Kidney (tissue), 14 donors: ENCODE results near the gene KRTAP17-1. TPM values are rescaled to one million over a fixed set of nuclear protein-coding genes. Genes with fewer than 3 reads are reported as not detected.
"Not testable (repeated sequence)": the region's sequence is repeated elsewhere in the genome, so short reads cannot be mapped to it uniquely, and the experiment has no call there.

Experiments
- DNase-seq, 5 donors: peaks; one replicate each; pipeline ENCODE4 v3.0.0-alpha.2; 2013 to 2020
- FAIRE-seq: peaks from 2 replicates; lab custom pipeline; 2012; peaks lifted over from hg19 to GRCh38; lab: Jason Lieb, UNC
- H3K27ac ChIP-seq, 2 donors: one replicate each; pipeline ENCODE4 v1.7.0; 2013; ENCODE audit warnings: low read depth in 2 of 2, low read length in 2 of 2, inconsistent platforms in 1 of 2
- H3K27me3 ChIP-seq: one replicate; pipeline ENCODE4 v1.7.1; 2013; ENCODE audit warnings: low read length, inconsistent platforms; ENCODE audit not compliant: control insufficient read depth, insufficient read depth
- H3K36me3 ChIP-seq, 3 donors: one replicate each; pipeline versions ENCODE4 v1.7.0 to v1.7.1; 2013; ENCODE audit warnings: low read length in 3 of 3, control low read depth in 1 of 3, inconsistent platforms in 1 of 3; ENCODE audit not compliant: insufficient read depth in 3 of 3, control insufficient read depth in 2 of 3
- H3K4me1 ChIP-seq, 3 donors: one replicate each; pipeline versions ENCODE4 v1.7.0 to v1.7.1; 2013; ENCODE audit warnings: low read length in 3 of 3, inconsistent platforms in 1 of 3, low read depth in 1 of 3; ENCODE audit not compliant: control insufficient read depth in 2 of 3, insufficient read depth in 2 of 3
- H3K4me3 ChIP-seq, 3 donors: one replicate each; pipeline versions ENCODE4 v1.7.0 to v1.8.1; 2013; ENCODE audit warnings: low read length in 3 of 3, control low read depth in 1 of 3, inconsistent platforms in 1 of 3
- H3K9ac ChIP-seq, 3 donors: one replicate each; pipeline versions ENCODE4 v1.7.0 to v1.7.1; 2013; ENCODE audit warnings: low read length in 3 of 3, control low read depth in 1 of 3, inconsistent platforms in 1 of 3
- H3K9me3 ChIP-seq, 3 donors: one replicate each; pipeline versions ENCODE4 v1.7.0 to v1.7.1; 2013; ENCODE audit warnings: low read length in 3 of 3, control low read depth in 1 of 3, inconsistent platforms in 1 of 3; ENCODE audit not compliant: control insufficient read depth in 2 of 3, insufficient read depth in 1 of 3
- intact Hi-C: fragments of 100-400 bp; cut with DNase I; formaldehyde crosslinking; loops from one replicate; pipeline ENCODE4 v1.11.1; 2022
- polyA plus RNA-seq: library from polyadenylated mRNA; stranded (reverse); fragments of 350-450 nt; fragmentation: Illumina TruSeq; extraction: RNeasy Lipid Tissue Mini Kit (QIAGEN cat#74804); gene quantifications from one replicate; pipeline ENCODE4 v1.2.3, GENCODE V29; 2014; ENCODE audit warnings: low read depth, low replicate concordance; ENCODE audit not compliant: insufficient read depth
- total RNA-seq: library from RNA; stranded (reverse); fragmentation: NEBNext Ultra II Directional; extraction: Animal tissue kit (Norgen Biotek cat#: 25700); gene quantifications from one replicate; pipeline ENCODE4 v1.2.1, GENCODE V29; 2021
- TF ChIP-seq, protein P1 (sequence below): IDR thresholded peaks from 3 replicates; pipeline ENCODE4 v1.5.1; 2012; ENCODE audit warnings: mild to moderate bottlenecking, moderate library complexity, borderline replicate concordance; ENCODE audit not compliant: insufficient read depth; ENCODE audit errors: extremely low read depth
- donor health status: control.
- donor health status: control.
- donor health status: control.
- donor health status: control.
- donor health status: control.
- donor health status: DM: yes; HTN: yes; CAD: no.
- donor health status: Normal renal cell carcinoma (clear cell type).

Gene KRTAP17-1
- total and polyA plus RNA-seq, 2 donors from 2014 or later, result not detected

DNA sequence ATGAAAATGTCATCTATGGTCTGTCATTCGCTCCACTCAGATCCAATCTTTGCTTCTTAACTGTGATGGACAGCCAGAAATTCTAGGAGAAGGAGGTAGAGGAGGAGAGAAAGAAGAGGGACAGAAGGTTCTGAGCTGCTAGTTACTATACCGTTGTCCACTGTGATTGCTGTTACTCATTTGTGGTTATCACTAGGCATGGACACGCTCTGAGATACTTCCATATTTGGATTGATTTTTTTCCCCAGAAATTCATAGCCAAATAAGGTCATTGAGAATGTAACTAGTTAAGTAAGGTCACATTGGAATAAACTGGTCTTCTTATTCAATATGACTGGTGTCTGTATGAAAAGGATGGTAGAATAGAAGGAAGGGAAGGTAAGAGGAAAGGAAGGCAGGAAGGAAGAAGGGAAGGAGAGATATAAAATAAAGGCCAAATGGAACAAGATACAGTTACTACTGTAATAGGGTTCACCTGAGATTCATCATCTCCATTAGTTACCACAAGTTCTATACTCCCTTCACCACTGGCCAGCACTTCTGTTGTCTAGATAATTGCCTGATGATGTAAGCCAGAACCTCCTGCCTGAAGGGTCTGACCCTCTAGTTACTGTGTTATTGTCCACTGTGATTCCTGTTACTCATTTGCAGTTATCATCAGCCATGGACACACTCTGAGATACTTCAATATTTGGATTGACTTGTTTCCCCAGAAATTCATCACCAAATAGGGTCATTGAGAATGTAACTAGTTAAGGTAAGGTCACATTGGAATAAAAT is 37.1 kb downstream of the KRTAP17-1 start:
- FAIRE-seq (no peak), DNase-seq (no peak)
- TF ChIP-seq, protein P1, sequence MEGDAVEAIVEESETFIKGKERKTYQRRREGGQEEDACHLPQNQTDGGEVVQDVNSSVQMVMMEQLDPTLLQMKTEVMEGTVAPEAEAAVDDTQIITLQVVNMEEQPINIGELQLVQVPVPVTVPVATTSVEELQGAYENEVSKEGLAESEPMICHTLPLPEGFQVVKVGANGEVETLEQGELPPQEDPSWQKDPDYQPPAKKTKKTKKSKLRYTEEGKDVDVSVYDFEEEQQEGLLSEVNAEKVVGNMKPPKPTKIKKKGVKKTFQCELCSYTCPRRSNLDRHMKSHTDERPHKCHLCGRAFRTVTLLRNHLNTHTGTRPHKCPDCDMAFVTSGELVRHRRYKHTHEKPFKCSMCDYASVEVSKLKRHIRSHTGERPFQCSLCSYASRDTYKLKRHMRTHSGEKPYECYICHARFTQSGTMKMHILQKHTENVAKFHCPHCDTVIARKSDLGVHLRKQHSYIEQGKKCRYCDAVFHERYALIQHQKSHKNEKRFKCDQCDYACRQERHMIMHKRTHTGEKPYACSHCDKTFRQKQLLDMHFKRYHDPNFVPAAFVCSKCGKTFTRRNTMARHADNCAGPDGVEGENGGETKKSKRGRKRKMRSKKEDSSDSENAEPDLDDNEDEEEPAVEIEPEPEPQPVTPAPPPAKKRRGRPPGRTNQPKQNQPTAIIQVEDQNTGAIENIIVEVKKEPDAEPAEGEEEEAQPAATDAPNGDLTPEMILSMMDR, result no peak
- no peaks in the 10 kb centered on the region for H3K27me3 ChIP-seq
- H3K4me1 ChIP-seq, result no peaks in the 10 kb centered on the region
- H3K27ac ChIP-seq, result no peak overlapping the region
- peaks cover 0 to 4% (median 0%) of the 10 kb centered on the region in 3 donors for H3K9me3 ChIP-seq
- H3K4me3 ChIP-seq, result no peak overlapping the region
- intact Hi-C loops, result no loop called here
- no peak overlapping the region for H3K9ac ChIP-seq
- H3K36me3 ChIP-seq, result no peaks in the 10 kb centered on the region

DNA sequence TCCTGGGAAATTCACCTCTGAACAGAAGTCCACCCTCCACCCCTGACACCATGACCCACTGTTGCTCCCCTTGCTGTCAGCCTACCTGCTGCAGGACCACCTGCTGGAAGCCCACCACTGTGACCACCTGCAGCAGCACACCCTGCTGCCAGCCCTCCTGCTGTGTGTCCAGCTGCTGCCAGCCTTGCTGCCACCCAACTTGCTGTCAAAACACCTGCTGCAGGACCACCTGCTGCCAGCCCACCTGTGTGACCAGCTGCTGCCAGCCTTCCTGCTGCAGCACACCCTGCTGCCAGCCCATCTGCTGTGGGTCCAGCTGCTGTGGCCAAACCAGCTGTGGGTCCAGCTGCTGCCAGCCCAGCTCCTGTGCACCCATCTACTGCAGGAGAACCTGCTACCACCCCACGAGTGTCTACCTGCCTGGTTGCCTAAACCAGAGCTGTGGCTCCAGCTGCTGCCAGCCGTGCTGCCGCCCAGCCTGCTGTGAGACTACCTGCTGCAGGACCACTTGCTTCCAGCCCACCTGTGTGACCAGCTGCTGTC is 39.8 kb downstream of the KRTAP17-1 start, which contains the start of gene KRTAP9-7:
TSS of gene KRTAP9-7 (plus strand) at position 51 of the 543 bp plus-strand sequence. CDS start at position 51, 0 bp downstream.
- H3K9ac ChIP-seq, H3K9me3 ChIP-seq, H3K4me1 ChIP-seq, intact Hi-C loops, H3K36me3 ChIP-seq, H3K27me3 ChIP-seq, H3K4me3 ChIP-seq, FAIRE-seq, DNase-seq, H3K27ac ChIP-seq: not testable (repeated sequence)

DNA sequence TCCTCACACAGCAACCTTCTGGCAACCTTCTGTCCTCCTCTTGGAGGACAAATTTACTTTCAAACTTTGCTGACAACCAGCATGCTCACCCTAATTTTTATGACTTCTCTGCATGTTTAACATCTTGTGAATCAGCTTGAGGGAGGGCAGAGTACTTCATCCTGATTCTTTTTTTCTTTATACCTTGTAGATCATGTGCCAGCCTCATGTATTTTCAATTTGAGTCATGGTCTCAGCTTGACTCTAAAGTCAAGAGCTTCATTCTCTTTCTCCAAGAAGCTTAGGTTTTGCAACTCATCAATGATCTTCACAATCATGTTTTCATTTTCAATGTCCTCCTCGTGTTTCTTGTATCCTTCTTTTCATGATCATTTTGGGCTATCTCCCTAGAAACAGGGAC is 43.7 kb downstream of the KRTAP17-1 start:
- TF ChIP-seq, protein P1, result no peak
- no peak for FAIRE-seq
- Histone ChIP-seq H3K9me3 (no peaks in the 10 kb centered on the region), H3K27me3 (no peaks in the 10 kb centered on the region), H3K9ac (no peak overlapping the region), H3K36me3 (no peaks in the 10 kb centered on the region), H3K4me3 (no peak overlapping the region), H3K4me1 (no peaks in the 10 kb centered on the region), H3K27ac (no peak overlapping the region)
- DNase-seq, result no peak
- intact Hi-C loops, result no loop called here

DNA sequence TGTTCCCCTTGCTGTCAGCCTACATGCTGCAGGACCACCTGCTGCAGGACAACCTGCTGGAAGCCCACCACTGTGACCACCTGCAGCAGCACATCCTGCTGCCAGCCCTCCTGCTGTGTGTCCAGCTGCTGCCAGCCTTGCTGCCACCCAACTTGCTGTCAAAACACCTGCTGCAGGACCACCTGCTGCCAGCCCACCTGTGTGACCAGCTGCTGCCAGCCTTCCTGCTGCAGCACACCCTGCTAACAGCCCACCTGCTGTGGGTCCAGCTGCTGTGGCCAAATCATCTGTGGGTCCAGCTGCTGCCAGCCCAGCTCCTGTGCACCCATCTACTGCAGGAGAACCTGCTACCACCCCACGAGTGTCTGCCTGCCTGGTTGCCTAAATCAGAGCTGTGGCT is 44.2 kb downstream of the KRTAP17-1 start:
- H3K4me1 ChIP-seq, DNase-seq, H3K27ac ChIP-seq, H3K4me3 ChIP-seq, H3K9ac ChIP-seq, intact Hi-C loops, H3K27me3 ChIP-seq, FAIRE-seq, H3K36me3 ChIP-seq, H3K9me3 ChIP-seq: not testable (repeated sequence)
